ENCODE results near the gene LTBP1.
"Not testable (repeated sequence)": the region's sequence is repeated elsewhere in the genome, so short reads cannot be mapped to it uniquely, and the experiment has no call there.

LTBP1 gene

GRCh38 chr2:33363325-33364298 lies 416.9 kb downstream of the LTBP1 start:
- DNase-seq: no peak

GRCh38 chr2:33365264-33365970 lies 418.7 kb downstream of the LTBP1 start:
- no peak for DNase-seq

DNA sequence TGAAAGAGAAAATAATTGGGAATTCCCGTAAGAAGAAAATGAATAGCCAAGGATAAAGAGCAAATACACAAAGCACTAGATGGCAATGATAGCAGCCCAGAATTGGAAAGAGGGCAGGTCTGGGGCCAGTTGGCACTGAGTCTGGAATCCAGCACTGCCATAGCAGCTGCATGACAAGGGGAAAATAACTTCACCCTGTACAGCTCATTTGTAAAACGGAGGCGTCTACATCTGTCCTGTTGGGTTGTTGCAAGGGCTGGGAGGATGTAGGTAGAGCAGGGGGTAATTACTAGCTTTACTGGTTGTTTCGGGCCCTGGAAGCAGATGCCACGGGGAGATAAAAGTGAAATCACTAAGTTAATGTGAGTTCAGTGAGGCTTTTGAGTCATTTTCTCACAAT lies 419.7 kb downstream of the LTBP1 start:
- no peak for DNase-seq

DNA sequence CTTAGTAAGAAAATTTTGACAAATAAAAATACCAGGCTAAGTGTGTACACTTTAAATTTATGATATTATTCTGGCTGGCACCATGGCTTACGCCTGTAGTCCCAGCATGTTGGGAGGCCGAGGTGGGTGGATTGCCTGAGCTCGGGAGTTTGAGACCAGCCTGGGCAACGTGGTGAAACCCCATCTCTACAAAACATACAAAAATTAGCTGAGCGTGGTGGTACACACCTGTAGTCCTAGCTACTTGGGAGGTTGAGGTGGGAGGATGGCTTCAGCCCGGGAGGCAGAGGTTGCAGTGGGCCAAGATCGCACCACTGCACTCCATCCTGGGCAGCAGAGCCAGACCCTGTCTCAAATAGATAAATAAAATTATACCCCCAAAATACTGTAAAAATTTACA lies 421.8 kb downstream of the LTBP1 start:
- not testable (repeated sequence) for DNase-seq

DNA sequence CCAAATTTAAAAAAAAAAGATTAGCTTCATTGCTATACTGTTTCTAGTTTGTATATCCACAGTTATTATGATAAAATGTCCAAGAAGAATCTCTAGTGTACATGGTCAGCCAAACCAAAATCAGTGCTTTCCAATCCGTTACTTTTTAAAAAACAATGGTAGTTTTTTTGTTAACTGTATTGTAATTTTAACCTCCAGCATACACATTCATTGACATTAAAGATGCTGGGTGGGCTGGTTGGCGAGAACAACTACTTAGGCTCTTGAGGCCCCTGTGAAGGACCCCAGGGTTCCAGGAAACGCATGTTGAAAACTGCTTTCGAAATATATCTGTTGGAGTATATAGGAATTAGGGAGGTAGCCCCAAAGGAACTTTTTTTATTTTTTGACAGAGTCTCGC lies 422.4 kb downstream of the LTBP1 start:
- no peak for DNase-seq

DNA sequence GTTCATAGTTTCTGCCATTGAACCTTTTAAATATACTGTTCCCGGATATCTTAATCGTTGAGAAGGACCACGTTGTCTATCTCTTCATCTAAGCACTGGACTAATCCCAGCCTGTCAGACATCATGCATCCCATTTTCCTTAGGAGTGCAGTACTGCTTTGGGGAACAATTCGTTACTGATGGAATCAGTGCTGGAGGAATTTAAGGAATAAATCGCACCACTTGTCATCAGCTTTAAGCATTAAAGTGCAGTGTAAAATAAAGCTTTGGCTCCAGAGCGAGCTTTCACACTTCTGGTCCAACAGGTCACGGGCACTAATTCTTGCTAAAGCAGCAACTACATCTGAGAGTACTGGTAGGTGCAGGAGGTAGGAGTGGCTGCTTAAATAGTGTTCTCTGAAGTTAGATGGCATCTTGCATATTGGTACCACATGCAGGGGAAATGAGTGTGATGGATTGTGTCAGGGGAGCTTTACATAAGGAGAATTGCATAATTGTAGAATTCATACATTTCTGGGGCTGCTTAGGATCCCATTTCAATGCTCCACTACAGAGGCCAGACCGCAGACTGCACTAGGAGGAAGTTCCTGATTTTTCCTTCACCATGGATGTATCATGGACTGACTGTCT lies 424.0 kb downstream of the LTBP1 start:
- no peak for DNase-seq

GRCh38 chr2:33371304-33372090 lies 424.7 kb downstream of the LTBP1 start:
- DNase-seq: no peak

DNA sequence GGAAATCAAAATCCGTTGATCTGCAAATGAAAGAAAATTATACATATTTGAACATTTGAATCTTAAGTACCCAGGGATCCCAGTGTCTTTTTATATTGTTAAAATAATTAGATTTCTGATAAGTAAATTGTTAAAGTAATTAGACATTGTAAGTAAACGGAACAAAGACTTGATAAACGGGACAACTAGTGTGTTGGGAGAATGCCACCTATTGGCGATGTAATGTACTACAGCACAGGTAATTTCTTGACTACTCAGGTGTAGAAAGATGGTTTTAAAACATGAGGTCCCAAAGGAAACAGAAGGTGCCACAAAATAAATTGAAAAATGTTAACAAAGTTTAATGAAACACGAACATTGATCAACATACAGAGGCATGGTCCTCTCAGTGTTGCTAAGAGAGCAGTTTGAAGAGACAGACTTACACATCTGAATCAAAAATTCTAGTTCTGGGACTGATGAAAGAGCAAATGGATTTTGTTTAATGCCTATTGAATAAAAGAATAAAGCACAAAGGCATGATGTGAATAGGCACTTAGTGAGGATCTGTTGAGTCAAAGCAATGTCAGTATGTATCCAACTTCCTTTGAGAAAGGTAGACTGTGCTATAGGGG lies 426.3 kb downstream of the LTBP1 start:
- DNase-seq: no peak

GRCh38 chr2:33373986-33374385 lies 427.2 kb downstream of the LTBP1 start:
- DNase-seq: no peak

- DNase-seq: no peak
These were observed 428.3 kb downstream of the LTBP1 start for GRCh38 chr2:33375054-33375453.

GRCh38 chr2:33377048-33377447 lies 430.3 kb downstream of the LTBP1 start:
- no peak for DNase-seq

DNA sequence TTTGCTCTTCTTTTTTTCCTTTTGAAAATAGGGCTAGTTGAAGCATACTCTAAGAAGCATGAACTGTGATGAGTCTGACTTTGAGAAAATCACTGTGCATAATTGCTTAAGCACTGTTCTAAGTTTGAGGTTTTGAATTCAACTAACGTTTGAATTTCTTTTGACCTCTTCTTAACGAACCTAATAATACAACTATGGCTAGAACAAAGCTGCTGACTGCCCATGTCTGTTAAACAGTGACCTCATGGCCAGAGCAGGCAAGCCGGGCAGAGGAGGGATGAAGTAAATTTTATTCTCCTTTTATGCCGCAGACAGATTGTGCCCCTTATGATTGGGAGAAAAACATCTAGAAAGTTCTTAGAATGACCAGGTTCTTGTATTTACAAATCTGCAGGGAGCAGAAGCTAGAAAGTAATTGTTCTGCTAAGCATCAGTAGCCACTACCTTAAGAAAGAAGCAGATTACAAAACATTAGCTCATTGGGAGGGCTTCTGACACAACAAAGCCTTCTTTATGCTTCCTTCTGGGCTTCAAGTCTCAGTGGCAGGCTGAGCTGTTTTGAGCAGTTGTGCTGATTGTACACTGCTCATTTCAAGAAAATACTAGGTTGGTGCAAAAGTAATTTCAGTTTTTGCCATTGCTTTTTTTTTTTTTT lies 431.9 kb downstream of the LTBP1 start:
- no peak for DNase-seq

DNA sequence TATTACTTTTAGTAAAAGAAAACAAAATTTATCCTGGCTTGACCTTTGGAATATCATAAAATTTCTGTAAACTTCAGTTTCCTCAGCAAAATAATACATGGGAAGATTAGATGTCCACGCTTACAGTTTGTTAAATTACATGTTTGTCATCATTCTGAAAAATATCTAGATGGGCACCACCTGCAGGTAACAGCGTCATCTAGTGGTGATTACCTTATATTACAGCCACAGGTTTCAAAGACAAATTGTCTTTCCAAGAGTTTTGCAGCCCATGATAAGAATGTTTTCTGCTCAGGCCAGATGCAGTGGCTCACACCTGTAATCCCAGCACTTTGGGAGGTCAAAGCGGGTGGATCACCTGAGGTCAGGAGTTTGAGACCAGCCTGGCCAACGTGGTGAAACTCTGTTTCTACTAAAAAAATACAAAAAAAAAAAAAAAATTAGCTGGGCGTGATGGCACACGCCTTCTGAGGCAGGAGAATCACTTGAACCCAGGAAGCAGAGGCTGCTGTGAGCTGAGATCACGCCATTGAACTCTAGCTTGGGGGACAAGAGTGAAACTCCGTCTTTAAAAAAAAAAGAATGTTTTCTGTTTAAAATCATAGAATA lies 433.4 kb downstream of the LTBP1 start:
- DNase-seq: no peak

DNA sequence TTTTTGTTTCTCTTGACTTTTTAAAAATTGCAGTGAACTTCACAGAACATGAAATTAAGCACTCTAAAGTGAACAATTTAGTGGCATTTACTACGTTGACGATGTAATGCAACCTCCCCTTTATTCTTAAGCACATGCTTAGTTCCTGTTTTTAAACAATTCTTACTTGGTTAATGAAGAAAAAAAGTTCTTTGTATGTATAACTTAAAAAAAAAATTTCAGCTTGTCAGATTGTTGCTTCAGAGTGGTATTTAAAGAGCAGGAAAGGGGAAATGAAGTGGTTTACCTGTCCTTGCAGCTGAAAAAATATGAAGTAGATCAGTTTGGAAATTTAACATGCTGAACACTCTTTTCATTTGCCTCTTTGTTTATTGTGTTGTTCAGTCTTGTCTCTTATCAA lies 434.0 kb downstream of the LTBP1 start:
- DNase-seq: no peak

- DNase-seq: no peak
These were observed 434.6 kb downstream of the LTBP1 start for GRCh38 chr2:33381301-33381858.

DNA sequence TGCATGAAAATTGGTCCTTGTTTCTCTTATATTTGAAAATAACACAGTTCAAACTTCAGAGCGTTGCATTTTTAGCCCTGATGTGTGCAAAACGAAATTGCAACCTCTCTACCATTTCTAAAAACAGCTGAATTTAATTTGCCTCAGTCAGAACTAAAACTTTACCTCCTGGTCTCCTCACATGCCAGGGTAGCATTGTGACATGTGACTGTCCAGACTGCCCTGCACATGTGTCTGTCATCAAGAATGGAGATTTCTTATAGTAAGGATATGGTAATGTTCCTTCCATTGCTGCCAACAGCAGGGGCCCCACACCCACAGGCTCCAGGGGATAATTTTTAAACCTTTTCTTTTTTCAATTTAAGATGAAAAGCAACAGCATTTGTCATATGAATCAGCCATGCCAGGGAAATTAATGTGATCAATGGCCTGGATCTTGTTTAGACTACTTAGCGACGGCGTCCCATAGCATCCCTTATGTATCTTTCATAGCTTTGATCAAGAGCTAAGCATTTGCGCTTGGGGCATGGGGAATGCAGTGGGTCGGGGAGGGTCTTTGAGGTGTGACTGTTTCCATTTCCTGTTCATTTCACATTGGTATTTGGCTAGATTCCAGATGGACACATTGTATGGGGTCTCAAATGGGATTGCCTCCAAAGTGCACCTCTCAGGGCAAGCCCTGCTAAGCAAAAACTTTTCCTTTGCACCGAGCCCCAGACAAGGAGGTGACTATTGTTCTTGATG lies 437.3 kb downstream of the LTBP1 start:
- DNase-seq: no peak

- no peak for DNase-seq
These were observed 437.8 kb downstream of the LTBP1 start for GRCh38 chr2:33384599-33384961.

DNA sequence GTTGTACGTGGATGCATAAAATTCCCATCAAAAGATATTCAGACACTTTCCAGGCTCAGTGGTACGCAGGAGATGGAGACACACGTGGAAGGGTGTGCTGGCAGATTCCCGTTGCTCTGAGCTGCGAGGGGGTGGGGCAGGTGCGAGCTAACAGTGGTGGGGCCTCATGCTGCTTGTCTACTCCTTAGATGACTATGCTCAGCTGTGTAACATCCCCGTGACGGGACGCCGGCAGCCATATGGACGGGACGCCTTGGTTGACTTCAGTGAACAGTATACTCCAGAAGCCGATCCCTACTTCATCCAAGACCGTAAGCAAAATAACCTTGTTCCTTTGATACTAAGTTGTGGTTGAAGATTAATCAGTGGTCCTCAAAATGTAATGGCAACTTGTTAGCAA lies 442.2 kb downstream of the LTBP1 start:
- no peak for DNase-seq

GRCh38 chr2:33389695-33390094 lies 442.9 kb downstream of the LTBP1 start:
- not testable (repeated sequence) for DNase-seq

Measured in effector CD4-positive, alpha-beta T cell (primary cell).